GM11168 (cell line): ENCODE data around the gene POGZ.

Experiments
- in situ Hi-C: fragments of 300-500 bp; cut with MboI; formaldehyde crosslinking; loops from one replicate; pipeline ENCODE4 v1.12.0; 2022; ENCODE audit warnings: low sequenced_read_pairs; ENCODE audit not compliant: unreplicated experiment

The POGZ gene

GRCh38 chr1:151459331-151460046, at the start of gene POGZ:
Gene POGZ, minus strand, starts transcription at chr1:151459494. Its CDS starts 17,290 bp downstream, at chr1:151442204.
- in situ Hi-C loops = no loop called here

DNA sequence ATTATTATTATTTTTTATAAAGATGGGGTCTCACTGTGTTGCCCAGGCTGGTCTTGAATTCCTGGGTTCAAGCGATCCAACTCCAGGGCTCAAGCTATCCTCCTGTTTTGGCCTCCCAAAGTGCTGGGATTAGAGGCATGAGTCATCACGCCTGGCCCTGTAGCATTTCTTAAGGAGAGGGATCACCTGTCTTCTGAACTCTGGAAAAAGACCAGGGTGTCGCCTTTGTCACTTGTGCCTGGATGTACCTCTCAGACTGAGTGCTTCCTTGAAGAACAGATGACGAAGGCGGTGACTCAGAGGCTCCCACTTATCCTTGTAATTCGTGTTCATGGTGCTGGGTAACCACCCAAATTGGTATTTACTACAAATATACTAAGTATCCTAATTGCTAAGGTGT, 49.5 kb upstream of the POGZ start:
- in situ Hi-C loops = no loop called here

DNA sequence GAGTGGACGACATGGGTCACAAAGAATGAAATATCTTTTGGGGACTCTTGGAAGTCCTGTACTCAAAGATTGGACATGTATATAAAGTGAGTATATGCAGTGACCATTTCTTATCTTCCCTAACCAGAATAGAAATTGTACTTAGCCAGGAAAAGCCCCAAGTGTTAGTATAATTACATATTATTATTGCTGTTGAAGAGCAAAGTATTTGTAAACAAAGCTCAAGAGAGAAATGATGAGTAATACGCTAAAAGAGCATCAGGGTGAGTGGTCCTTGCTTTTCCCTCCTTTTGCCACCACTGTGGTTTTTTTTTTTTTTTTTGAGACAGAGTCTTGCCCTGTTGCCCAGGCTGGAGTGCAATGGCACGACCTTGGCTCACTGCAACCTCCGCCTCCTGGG, 45.5 kb upstream of the POGZ start:
- in situ Hi-C loops = no loop called here

DNA sequence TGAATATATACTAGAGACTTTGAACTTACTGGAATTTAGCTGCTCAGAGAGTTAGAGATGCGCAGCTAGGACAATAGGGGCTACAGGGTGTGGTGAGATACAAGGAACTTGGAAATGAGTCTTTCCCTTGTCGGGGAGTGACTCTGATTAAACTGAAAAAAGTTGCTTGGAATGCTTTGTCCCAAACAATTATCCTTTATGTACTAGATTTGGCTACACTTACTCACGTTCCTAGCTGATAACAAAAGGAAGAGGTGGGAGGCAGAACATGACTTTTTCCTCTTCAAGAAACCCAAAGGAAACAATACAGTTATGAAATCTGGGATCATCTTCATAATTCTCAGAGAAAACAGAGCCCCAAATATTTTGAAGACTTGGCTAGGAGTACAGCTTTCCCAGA, 45.0 kb upstream of the POGZ start:
- in situ Hi-C loops = no loop called here

DNA sequence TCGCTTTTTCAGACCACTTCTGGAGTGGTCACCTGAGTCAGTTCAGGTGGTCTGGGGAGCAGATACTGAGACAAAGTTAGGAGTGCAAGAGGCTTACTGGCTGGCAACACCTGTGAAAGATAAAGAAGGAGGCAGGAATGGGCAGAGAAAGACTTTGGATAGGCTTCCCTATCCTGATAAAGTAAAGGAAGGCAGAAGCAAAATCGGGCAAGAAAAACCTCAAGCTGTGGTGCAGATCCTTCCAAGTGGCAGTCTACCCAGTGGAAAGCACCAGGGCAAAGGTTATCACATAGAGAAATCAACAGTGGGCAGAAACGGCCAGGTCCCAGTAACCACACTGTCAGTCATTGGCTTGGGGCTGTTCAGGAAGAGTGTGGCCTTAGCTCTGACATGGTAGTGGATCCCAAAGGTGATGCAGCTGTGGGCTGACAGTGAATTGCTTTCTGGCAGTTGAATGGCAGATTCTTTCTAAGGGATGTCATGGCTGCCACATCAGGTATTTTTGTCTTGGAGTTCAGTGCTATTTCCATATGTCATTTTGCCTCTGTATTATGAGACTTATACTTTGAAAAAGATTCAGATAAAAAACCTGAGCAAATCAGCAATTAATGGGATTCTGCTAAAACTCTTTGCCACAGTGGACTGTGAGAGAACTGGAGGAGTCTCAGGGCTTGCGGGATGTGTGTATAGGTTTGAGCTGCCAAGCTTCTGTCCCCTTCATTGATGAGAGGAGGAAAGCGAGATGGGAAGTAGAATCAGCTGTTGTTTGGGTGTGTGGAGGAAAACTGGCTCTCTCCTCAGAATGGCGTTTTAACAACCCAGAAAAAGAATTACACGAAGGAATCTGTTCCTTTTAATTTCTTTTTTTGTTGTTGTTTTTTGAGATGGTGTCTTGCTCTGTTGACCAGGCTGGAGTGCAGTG, 43.8 kb upstream of the POGZ start:
- in situ Hi-C loops = no loop called here

DNA sequence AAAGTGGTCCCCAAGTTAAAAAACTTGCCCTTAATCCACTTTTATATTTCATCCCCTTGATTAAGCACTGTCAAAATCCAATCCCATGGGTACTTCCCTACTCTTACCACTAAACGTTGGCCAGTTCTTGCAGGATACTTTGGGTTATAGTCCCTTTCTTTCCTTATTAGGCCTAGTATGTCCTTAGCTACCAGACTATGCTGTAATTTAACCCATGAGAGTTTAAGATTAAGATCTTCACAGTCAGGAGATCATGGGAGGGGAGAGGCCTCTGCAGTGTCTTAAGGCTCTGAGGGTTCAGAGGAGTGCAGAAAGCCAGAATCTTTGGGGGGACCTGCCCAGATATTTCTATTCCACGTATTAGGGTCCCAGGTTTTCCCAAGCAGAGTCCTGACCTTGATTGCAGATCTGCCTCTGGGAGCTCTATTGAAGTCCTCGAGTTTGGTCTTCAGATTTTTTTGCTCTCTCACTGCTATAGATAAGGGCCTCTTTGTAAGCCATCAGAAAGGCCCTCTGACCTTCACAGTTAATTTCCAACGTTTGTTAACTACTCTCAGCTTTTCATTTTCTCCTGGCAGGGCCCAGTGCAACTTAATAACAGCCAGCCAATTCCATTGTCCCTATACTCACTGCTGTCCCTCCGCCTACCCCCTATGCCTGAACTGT, 42.9 kb upstream of the POGZ start:
- in situ Hi-C loops = no loop called here

DNA sequence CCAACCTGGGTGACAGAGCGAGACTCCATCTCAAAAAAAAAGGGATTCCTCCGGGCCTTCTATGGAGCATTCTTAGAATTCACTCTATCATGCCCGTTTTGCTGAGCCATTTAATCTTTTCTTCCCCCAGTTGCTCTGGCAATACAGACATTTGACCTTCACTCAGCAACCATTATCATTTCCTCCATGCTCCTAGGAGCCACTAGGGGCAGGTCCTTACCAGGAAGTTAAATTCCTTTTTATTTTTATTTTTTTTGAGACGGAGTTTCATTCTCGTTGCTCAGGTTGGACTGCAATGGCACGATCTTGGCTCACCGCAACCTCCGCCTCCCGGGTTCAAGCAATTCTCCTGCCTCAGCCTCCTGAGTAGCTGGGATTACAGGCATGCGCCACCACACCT, 42.2 kb upstream of the POGZ start:
- in situ Hi-C loops = no loop called here

DNA sequence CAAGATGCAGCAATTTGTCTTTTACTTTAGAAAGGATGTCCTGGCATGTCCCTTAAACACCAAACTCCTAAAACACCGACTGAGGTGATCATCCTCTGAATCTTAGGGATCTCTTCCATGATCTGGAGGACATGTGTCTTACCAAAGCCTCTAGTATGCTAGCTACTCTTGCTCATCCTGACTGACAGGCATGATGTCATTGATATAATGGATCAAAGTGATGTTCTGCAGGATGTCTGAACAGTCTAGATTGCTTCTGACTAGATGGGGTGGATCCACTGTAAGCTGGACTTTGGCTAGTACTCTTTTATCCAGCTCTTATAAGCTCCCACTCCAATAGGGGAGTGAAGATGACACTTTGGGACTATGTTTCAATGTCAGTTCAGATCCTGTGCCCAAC, 40.6 kb upstream of the POGZ start:
- in situ Hi-C loops = no loop called here

DNA sequence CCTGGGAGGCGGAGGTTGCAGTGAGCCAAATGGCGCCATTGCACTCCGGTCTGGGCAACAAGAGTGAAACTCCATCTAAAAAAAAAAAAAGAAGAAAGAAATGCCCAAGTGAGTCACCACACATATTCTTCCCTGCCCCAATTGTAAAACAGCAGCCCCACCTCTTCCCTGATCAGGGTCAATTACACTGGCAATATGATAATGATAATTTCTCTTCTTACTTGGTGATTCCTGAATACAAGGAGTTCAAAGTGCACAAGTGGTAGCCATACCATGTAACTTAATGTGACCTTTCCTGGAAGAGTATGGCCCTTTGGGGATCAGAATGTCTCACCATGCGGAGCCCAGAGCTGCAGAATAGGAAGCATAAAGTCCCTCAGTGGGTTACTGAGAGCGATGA, 40.1 kb upstream of the POGZ start:
- in situ Hi-C loops = no loop called here

GRCh38 chr1:151495316-151495715, 36.0 kb upstream of the POGZ start:
- in situ Hi-C loops = no loop called here

GRCh38 chr1:151494741-151495281, 35.5 kb upstream of the POGZ start:
- in situ Hi-C loops = no loop called here

DNA sequence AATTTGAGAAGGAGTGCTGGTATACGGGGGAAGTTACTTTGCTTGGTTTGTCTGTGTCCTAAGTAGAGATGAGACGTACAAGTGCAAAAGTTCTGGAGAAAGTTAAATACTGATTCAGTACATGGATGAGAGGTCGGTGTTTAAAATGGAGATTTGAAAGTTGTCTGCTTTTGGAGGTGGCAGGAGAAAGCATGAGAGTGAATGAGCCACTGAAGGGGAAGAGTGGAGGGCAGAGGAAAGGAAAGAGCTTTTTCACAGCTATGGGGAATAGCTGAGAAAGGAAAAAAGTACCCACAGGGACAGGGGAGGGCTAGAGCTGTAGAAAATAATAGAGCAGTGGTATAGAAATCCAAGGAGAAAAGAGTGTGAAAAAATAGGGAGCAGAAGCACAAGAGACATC, 33.7 kb upstream of the POGZ start:
- in situ Hi-C loops = no loop called here

DNA sequence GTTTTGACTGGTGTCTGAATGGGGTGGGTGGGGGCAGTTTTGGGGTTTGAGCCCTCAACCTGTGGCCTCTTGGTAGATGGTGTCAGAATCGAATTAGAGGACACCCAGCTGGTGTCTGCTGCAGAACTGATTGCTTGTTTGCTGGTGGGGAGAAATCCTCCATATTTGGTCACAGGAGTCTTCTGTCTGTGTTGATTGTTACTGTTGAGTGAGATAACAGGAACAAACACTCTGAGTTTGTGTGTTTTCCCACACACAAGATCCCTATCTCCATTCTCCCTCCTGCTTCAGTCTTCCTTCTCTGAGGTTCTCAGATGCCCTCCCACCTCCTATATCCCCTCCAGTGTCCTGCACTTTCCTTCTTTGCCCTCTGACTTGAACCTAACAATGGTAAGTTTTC, 32.8 kb upstream of the POGZ start:
- in situ Hi-C loops = no loop called here

GRCh38 chr1:151491641-151492040, 32.3 kb upstream of the POGZ start:
- in situ Hi-C loops = no loop called here

DNA sequence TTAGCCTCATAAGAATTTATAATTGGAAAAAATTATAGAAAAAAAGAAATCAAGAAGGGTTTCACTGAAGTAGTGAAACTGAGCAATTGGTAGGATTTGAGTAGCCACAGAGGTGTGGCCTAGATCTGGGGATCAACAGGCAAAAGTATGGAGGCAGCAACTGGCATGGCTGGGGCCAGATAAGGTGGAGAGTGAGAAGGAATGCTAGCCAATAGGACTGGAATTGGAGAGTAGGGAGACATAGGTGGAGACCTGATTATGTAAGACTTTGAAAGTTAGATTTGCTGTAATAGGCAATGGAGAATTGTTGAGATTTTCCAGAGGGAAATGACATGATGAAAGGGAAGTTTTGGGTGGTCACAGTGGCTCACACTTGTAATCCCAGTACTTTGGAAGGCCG, 27.3 kb upstream of the POGZ start:
- in situ Hi-C loops = no loop called here

GRCh38 chr1:151485685-151486255, 26.5 kb upstream of the POGZ start:
- in situ Hi-C loops = no loop called here

DNA sequence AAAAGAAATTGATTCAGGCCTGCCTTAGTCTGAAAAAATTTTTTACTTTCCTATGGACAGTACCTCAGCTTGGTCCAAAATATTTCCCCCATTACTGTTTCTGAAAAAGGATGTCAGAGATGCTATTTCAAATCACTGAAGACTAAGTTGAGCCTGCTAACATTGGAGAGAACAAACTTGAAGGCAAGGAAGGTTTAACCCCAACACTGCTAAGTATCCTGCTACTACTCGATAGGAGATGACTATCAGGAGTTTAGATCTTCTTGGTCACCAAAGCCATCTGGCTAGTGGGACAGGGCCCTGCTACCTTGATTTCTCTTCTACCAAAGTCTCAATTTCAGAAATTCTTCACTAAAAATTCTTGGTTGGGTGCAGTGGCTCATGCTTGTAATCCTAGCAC, 22.7 kb upstream of the POGZ start:
- in situ Hi-C loops = no loop called here

DNA sequence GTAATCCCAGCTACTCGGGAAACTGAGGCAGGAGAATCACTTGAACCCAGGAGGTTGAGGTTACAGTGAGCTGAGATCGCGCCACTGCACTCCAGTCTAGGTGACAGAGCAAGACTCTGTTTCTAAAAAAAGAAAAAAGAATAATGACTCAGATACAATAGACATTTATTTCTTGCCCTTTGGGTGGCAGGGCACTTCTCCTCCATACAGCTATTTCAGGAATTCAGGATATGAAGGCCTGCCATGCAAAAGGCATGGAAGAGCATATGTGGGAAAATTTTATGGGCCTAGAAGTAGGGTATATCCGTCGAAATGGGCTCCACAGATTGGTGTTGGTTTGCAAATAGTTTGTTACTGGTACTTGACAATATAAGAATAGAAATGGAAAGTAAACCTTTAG, 20.2 kb upstream of the POGZ start:
- in situ Hi-C loops = no loop called here

- in situ Hi-C loops = no loop called here
Measured at GRCh38 chr1:151478923-151479322, 19.6 kb upstream of the POGZ start.

DNA sequence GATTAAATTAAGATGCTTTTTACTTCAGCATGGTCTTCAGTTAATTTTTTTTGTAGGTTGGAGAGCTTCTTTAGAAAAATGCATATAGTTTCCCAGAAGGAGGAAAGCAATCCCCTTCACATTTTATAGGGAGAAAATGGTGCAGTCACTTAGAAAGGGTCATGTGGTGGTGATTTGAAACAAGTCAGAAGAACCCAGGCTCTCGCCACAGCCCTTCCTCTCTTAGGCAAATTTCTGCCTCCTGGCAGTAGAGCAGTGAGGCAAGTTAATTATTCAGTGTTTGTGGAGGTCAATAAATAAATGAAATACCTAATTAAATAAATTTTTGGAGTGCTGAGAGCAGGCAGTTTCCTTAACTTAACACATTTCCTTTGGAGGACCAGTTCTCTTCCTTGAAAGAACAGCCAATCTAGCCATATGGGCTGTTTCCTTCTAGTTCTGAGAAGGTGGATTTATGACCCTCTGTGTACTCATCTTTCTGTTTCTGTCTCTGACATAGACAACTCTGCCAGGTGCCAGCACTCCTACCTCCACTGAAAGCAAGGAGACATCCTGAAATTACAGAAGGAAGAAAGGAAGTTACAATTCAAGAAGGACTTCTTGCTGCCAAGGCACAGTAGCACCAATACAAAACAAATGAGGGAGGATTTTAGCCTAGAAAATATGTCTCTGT, 19.0 kb upstream of the POGZ start:
- in situ Hi-C loops = no loop called here
